Measurements from ENCODE around the gene GFER. TPM values are rescaled to one million over a fixed set of nuclear protein-coding genes. Genes with fewer than 3 reads are reported as not detected.

The GFER gene
- total and polyA plus RNA-seq, 9 of the 15 experiments (the other 6 are each of a cell fraction or from before 2014, with no cell fraction given) = 4.3 to 53.7 (median 19.8) TPM

DNA sequence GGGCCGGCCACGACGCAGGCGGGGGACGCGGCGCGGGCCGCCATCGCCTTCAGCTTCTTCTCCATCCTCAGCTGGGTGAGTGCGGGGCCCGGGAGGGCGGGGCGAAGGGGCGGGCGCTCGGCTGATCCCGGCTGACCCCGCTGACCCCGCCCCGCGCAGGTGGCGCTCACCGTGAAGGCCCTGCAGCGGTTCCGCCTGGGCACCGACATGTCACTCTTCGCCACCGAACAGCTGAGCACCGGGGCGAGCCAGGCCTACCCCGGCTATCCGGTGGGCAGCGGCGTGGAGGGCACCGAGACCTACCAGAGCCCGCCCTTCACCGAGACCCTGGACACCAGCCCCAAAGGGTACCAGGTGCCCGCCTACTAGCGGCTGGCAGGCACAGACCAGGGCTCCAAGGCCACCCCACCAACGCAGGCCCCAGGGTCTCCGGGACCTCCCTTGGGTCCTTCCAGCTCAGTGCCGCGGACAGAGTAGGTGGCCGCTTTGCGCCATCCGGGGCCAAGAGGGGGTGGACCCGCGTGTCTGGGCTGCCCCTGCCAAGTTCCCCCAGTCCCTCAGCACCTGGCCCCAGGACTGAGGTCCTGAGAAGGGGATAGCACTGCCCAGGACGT, 8.8 kb downstream of the GFER start (continued):
- TF ChIP-seq ZBTB7A (IDR thresholded peaks at IDR 0.05; ENCODE audit: borderline replicate concordance, control insufficient read depth, low read depth, low read length) (0 out of 2 replicates have a peak, but pooled peaks have one; percentile 8), CTBP1 (IDR thresholded peaks at IDR 0.05; ENCODE audit: borderline replicate concordance) (0 out of 2 replicates have a peak, but pooled peaks have one; percentile 65), ZNF263 (CRISPR knock-in tag; IDR thresholded peaks at IDR 0.05; ENCODE audit: borderline replicate concordance) (0 out of 2 replicates have a peak, but pooled peaks have one; percentile 1), ARID2 (IDR thresholded peaks at IDR 0.05) (no peak), RHOXF2B (CRISPR knock-in tag; conservative IDR thresholded peaks at IDR 0.05) (no peak), SMAD4 (CRISPR knock-in tag; conservative IDR thresholded peaks at IDR 0.05) (0 out of 2 replicates have a peak, but pooled peaks have one; percentile 10), TEAD2 (tag; IDR thresholded peaks at IDR 0.05) (no peak), MAZ (CRISPR knock-in tag; conservative IDR thresholded peaks at IDR 0.05 in 1 of 2, IDR thresholded peaks at IDR 0.05 in 1 of 2) (0 out of 4 replicates have a peak, but pooled peaks of 1 of the 2 experiments have one; percentile 3), ELF2 (CRISPR knock-in tag; IDR thresholded peaks at IDR 0.05) (no peak), ESRRA (IDR thresholded peaks at IDR 0.05; ENCODE audit: borderline replicate concordance, low read depth) (0 out of 2 replicates have a peak, but pooled peaks have one; percentile 26), NR1H2 (CRISPR knock-in tag; IDR thresholded peaks at IDR 0.05) (no peak), EZH2 (IDR thresholded peaks at IDR 0.05; ENCODE audit: borderline replicate concordance, low read depth, low read length) (no peak), ZFPM2 (CRISPR knock-in tag; IDR thresholded peaks at IDR 0.05) (no peak), ZNF124 (CRISPR knock-in tag; IDR thresholded peaks at IDR 0.05) (no peak), TEAD4 (IDR thresholded peaks at IDR 0.05; ENCODE audit: low read length) (no peak), TEAD4 (CRISPR knock-in tag; IDR thresholded peaks at IDR 0.05; ENCODE audit: borderline replicate concordance) (no peak)
- TF ChIP-seq, protein P1, sequence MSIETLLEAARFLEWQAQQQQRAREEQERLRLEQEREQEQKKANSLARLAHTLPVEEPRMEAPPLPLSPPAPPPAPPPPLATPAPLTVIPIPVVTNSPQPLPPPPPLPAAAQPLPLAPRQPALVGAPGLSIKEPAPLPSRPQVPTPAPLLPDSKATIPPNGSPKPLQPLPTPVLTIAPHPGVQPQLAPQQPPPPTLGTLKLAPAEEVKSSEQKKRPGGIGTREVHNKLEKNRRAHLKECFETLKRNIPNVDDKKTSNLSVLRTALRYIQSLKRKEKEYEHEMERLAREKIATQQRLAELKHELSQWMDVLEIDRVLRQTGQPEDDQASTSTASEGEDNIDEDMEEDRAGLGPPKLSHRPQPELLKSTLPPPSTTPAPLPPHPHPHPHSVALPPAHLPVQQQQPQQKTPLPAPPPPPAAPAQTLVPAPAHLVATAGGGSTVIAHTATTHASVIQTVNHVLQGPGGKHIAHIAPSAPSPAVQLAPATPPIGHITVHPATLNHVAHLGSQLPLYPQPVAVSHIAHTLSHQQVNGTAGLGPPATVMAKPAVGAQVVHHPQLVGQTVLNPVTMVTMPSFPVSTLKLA (conservative IDR thresholded peaks at IDR 0.05) = peak in 1 of 2 experiments; percentile 47; a peak in 3 of 4 replicates
- TF ChIP-seq, protein P2, sequence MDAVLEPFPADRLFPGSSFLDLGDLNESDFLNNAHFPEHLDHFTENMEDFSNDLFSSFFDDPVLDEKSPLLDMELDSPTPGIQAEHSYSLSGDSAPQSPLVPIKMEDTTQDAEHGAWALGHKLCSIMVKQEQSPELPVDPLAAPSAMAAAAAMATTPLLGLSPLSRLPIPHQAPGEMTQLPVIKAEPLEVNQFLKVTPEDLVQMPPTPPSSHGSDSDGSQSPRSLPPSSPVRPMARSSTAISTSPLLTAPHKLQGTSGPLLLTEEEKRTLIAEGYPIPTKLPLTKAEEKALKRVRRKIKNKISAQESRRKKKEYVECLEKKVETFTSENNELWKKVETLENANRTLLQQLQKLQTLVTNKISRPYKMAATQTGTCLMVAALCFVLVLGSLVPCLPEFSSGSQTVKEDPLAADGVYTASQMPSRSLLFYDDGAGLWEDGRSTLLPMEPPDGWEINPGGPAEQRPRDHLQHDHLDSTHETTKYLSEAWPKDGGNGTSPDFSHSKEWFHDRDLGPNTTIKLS (IDR thresholded peaks at IDR 0.05; ENCODE audit: borderline replicate concordance, low read depth) = peak; percentile 68; the same call in 1 of the 2 replicates
- TF ChIP-seq, protein P3, sequence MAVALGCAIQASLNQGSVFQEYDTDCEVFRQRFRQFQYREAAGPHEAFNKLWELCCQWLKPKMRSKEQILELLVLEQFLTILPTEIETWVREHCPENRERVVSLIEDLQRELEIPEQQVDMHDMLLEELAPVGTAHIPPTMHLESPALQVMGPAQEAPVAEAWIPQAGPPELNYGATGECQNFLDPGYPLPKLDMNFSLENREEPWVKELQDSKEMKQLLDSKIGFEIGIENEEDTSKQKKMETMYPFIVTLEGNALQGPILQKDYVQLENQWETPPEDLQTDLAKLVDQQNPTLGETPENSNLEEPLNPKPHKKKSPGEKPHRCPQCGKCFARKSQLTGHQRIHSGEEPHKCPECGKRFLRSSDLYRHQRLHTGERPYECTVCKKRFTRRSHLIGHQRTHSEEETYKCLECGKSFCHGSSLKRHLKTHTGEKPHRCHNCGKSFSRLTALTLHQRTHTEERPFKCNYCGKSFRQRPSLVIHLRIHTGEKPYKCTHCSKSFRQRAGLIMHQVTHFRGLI (CRISPR knock-in tag; IDR thresholded peaks at IDR 0.05) = no peak
- TF ChIP-seq, protein P4, sequence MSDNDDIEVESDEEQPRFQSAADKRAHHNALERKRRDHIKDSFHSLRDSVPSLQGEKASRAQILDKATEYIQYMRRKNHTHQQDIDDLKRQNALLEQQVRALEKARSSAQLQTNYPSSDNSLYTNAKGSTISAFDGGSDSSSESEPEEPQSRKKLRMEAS (CRISPR knock-in tag; IDR thresholded peaks at IDR 0.05) = peak; percentile 50; the same call in 1 of the 2 replicates
